Left ventricle myocardium inferior (tissue), 1 donor: ENCODE data around the gene HOXD8. TPM values are rescaled to one million over a fixed set of nuclear protein-coding genes. Genes with fewer than 3 reads are reported as not detected.

Experiments used
- DNase-seq: peaks from one replicate; pipeline ENCODE4 v3.0.0-alpha.2; 2020
- H3K27ac ChIP-seq: fragments of 200-600 bp; replicated peaks from 2 replicates; pipeline ENCODE4 v1.8.0; 2021
- H3K27me3 ChIP-seq: fragments of 200-600 bp; 2 replicates; pipeline ENCODE4 v1.8.0; 2021; ENCODE audit warnings: low read depth
- H3K36me3 ChIP-seq: fragments of 200-600 bp; 2 replicates; pipeline ENCODE4 v1.8.0; 2021
- H3K4me1 ChIP-seq: fragments of 200-600 bp; 2 replicates; pipeline ENCODE4 v1.8.0; 2021
- H3K4me3 ChIP-seq: fragments of 200-600 bp; 2 replicates; pipeline ENCODE4 v1.8.0; 2021; ENCODE audit warnings: mild to moderate bottlenecking, moderate library complexity
- H3K9me3 ChIP-seq: fragments of 200-600 bp; replicated peaks from 2 replicates; pipeline ENCODE4 v1.8.0; 2021
- intact Hi-C: fragments of 100-400 bp; cut with micrococcal nuclease; formaldehyde crosslinking; loops from one replicate; pipeline ENCODE4 v1.11.0; 2022
- total RNA-seq: library from RNA; stranded (reverse); fragmentation: NEBNext Ultra II Directional; extraction: Animal tissue kit (Norgen Biotek cat#: 25700); gene quantifications from one replicate; pipeline ENCODE4 v1.2.1, GENCODE V29; 2021
- TF ChIP-seq, protein P1 (sequence below): fragments of 200-600 bp; IDR thresholded peaks from 2 replicates; pipeline ENCODE4 v1.8.0; 2021; ENCODE audit warnings: antibody characterized with exemption, mild to moderate bottlenecking, borderline replicate concordance
- donor health status: DM: no; HTN: yes; CAD: no; lungs with severe emphysema.

Gene HOXD8
- total RNA-seq, 1 donor from 2014 or later = 0.14 TPM

DNA sequence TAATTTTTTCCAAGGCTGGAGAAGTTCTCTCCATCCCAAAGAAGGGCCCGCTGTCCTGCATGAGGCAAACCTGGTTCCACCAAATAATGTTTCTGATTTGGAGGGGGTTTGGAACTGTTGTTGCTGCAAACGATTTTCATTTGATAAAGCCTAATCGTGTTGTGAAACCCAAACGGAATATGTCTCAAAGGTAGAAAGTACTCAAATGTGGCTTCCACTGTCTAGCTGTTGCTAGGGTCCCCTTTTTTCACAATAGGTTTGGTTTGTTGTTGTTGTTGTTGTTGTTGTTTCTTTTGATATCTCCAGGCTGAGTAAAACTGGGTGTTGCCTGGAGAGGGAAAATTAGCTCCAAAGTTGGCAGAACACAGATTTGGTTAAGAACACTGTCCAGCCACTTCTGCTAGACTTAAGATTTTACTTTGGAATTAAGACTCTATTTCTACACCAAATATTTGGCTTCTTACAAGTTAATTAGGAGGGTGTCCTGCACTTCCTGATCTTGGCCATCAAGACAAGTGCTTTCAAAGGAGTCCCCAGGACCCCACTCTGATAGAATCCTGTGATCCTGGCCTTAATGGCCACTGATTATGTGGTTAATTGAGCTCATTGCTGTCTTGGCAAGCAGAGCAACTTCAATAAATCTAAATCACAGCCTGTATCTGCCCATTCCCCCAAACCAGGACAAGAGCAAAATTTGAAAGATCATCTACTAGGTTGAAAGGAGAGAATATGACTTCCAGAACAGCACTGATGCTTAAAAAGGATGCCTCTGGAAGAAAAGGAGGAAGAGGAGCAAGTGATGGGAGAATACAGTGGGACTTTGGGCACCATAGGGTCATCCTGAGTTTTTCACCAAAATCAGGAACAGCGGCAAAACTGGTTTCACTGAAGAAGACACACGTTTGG lies 40.3 kb upstream of the HOXD8 start:
- H3K27me3 ChIP-seq = peaks cover 100% of the 10 kb centered on the region
- no peaks in the 10 kb centered on the region for H3K9me3 ChIP-seq
- no peak for DNase-seq
- TF ChIP-seq, protein P1, sequence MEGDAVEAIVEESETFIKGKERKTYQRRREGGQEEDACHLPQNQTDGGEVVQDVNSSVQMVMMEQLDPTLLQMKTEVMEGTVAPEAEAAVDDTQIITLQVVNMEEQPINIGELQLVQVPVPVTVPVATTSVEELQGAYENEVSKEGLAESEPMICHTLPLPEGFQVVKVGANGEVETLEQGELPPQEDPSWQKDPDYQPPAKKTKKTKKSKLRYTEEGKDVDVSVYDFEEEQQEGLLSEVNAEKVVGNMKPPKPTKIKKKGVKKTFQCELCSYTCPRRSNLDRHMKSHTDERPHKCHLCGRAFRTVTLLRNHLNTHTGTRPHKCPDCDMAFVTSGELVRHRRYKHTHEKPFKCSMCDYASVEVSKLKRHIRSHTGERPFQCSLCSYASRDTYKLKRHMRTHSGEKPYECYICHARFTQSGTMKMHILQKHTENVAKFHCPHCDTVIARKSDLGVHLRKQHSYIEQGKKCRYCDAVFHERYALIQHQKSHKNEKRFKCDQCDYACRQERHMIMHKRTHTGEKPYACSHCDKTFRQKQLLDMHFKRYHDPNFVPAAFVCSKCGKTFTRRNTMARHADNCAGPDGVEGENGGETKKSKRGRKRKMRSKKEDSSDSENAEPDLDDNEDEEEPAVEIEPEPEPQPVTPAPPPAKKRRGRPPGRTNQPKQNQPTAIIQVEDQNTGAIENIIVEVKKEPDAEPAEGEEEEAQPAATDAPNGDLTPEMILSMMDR = no peak
- intact Hi-C loops = loop anchor here (5.0 kb wide), 1 partner anchor 402 kb away; no protein-coding TSS in a partner anchor
- no peak overlapping the region for H3K4me3 ChIP-seq
- H3K4me1 ChIP-seq = peaks cover 43% of the 10 kb centered on the region
- no peak overlapping the region for H3K27ac ChIP-seq
- H3K36me3 ChIP-seq = no peaks in the 10 kb centered on the region

DNA sequence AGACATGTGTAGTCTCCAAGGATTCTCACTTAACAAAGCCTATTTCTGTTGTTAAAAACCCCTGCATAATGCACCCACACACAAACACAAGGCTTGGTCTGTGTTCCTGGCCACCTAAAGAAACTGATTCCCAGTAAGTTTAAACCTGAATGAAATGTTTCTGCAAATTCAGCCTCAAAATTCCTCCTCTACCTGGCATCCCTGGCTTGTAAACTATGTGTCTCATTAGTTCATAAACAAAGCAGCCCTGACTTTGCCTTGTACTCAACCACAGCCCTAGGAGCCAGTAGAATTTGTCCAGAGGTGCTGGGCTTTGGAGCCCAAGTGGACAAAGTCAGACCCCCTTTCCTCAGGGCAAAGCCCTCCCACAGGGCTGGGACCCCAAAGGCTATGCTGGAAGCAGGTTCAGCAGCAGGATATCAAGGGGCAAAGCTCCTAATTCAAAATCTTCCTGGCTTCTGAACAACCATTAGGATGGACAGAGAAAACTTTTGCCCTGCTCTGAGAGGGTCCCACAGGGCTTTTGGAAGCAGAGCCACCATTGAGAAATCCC lies 39.6 kb upstream of the HOXD8 start:
- peaks cover 100% of the 10 kb centered on the region for H3K27me3 ChIP-seq
- peaks cover 39% of the 10 kb centered on the region for H3K4me1 ChIP-seq
- TF ChIP-seq, protein P1 = no peak
- no peaks in the 10 kb centered on the region for H3K9me3 ChIP-seq
- H3K36me3 ChIP-seq = no peaks in the 10 kb centered on the region
- no peak overlapping the region for H3K27ac ChIP-seq
- intact Hi-C loops = loop anchor here (5.0 kb wide), 2 partner anchors 403 to 728 kb away; no protein-coding TSS in a partner anchor
- no peak overlapping the region for H3K4me3 ChIP-seq
- no peak for DNase-seq

DNA sequence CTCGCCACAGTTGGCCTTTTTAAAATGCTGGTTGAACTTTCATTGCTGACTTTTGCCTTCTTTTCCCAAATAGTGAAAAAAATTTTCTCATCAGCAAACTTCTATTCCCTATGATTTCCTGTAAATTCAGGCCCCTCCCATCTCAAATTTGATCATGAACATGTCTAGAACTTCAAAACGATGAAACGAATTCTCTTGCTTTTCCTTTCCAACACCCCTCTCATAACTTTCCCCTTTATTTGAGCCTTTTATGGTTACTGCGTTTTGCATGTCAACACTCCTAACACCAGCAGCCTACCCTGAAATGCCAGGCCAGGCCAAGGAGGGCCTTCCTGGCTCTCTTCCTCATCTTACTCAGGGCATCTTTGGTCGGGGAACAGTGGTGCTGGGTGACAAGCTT lies 38.6 kb upstream of the HOXD8 start:
- DNase-seq = no peak
- H3K9me3 ChIP-seq = no peaks in the 10 kb centered on the region
- no peak overlapping the region for H3K4me3 ChIP-seq
- intact Hi-C loops = loop anchor here (5.0 kb wide), 1 partner anchor 729 kb away; no protein-coding TSS in a partner anchor
- TF ChIP-seq, protein P1 = no peak
- H3K27me3 ChIP-seq = peaks cover 100% of the 10 kb centered on the region
- no peaks in the 10 kb centered on the region for H3K36me3 ChIP-seq
- peaks cover 30% of the 10 kb centered on the region for H3K4me1 ChIP-seq
- H3K27ac ChIP-seq = no peak overlapping the region

DNA sequence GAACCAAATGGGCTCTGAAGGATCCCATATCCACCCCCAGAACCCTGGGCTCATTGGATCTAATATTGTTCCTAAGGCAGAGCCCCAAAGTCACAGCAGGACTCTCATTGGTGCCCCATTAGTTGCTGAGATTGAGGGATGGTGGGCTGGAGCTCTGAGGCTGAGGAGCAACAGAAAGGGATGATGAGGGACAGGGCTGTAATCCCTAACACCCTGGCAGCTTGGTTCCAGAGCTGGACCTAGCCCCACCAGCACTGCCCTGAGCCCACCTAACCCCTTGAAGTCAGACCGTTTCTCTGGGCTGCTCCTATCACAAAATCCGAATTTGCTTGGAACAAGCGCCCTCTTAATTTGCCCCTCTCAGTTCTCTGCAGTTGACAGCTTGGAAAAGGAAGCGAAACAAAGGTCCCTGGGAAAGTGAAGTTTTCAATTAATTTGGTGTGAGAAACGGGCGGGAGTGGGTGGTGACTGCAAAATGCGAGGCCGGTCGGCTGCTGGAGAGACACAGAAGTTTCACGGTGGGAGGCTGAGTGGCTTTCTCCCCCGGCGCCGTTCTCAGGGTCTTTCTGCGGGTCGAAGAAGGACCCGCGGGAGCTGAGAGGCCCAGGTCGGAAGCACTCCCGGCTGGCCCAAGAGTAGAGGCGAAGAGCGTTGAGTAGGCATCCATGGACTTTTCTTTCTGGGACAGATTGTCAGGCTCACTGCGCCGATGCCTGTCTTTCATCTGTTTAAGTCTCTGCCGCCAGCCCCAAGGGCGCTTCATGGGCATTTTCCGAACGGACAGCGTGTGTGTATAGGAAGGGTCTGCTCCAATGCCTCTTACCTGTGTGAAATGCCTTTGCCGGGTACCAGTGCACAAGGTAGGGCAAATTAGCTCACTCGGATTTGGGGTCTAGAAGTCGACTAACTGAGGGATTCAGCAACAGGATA lies 37.9 kb upstream of the HOXD8 start:
- H3K27ac ChIP-seq = no peak overlapping the region
- peaks cover 28% of the 10 kb centered on the region for H3K4me1 ChIP-seq
- no peak overlapping the region for H3K4me3 ChIP-seq
- H3K27me3 ChIP-seq = peaks cover 100% of the 10 kb centered on the region
- TF ChIP-seq, protein P1 = no peak
- H3K36me3 ChIP-seq = no peaks in the 10 kb centered on the region
- intact Hi-C loops = loop anchor here (5.0 kb wide), 1 partner anchor 729 kb away; no protein-coding TSS in a partner anchor
- no peak for DNase-seq
- H3K9me3 ChIP-seq = no peaks in the 10 kb centered on the region
